K562 treated with DMSO at 1 percent for 4 hours (cell line): ENCODE results near the gene SCNN1B. TPM values are rescaled to one million over a fixed set of nuclear protein-coding genes. Genes with fewer than 3 reads are reported as not detected.

Experiments used
- total RNA-seq: library from RNA; unstranded; fragments of 300-600 nt; gene quantifications from 2 replicates; pipeline ENCODE4 v1.2.3, GENCODE V29; 2022; ENCODE audit not compliant: insufficient read depth

Gene SCNN1B
- not detected in 2 replicates for total RNA-seq

GRCh38 chr16:23302045-23302956, at the start of gene SCNN1B:
TSS of gene SCNN1B (plus strand) at chr16:23302302. CDS start at chr16:23348600, 46,298 bp downstream.

Other genes with a start within 250 kb of the SCNN1B start
- 1.5 and 1.8 TPM in 2 replicates for gene USP31, start 152.8 kb upstream of the SCNN1B start, total RNA-seq
- gene SCNN1G, start 119.6 kb upstream of the SCNN1B start, total RNA-seq, result not detected in 2 replicates
- gene COG7, start 150.9 kb downstream of the SCNN1B start, total RNA-seq, result 7.7 and 9.2 TPM in 2 replicates
- gene GGA2, start 208.2 kb downstream of the SCNN1B start, total RNA-seq, result 37.5 and 46.3 TPM in 2 replicates